ENCODE data around the gene UBE2E1. TPM values are rescaled to one million over a fixed set of nuclear protein-coding genes. Genes with fewer than 3 reads are reported as not detected.

The UBE2E1 gene
- total and polyA plus RNA-seq, 4 donors, result 6.6 to 31.8 (median 25.4) TPM

DNA sequence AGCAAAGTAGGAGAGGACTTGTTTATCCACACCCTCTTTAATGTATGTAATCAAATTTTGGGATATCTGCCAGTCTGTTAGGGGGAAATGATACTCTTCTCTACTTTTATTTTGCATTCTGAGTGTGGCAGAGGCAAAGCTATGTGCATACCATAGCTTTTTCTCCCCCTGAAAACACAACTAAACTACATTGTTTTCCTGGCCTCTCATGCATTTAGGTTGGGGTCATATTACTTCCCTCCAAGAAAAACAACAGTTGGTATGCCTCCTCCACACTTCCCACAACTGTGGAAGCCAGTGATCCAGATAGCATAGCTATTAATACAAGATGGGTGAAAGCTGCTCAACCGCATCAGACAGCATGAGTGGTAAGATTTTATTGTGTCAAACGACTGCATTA, 118.0 kb downstream of the UBE2E1 start (continued):
- no peak for TF ChIP-seq SP1 (IDR thresholded peaks at IDR 0.05)

DNA sequence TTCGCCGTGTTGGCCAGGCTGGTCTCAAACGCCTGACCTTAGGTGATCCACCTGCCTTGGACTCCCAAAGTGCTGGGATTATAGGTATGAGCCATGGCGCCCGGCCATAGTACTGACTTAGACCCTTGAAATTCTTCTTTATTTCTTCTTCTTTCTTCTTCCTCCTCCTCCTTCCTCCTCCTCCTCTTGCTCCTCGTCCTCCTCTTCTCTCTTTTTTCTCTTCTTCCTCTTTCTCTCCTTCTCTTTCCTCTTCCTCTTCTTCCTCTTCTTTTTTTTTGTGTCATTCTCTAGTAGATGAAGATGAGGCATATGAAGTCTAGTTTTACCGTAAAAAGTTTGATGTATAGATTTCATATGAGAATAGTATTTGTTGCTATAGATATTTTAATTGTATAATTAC, 120.5 kb downstream of the UBE2E1 start:
- no peaks in the 10 kb centered on the region for H3K27me3 ChIP-seq (ENCODE audit: control insufficient read depth in 4 of 4, insufficient read depth in 4 of 4, low read length in 3 of 4)
- H3K9me3 ChIP-seq (ENCODE audit: control insufficient read depth in 4 of 4, low read length in 3 of 4), result no peaks in the 10 kb centered on the region
- no peak overlapping the region for H3K9ac ChIP-seq (ENCODE audit: low read depth in 1 of 2, low read length in 2 of 2)
- H3K4me1 ChIP-seq (ENCODE audit: control insufficient read depth in 4 of 4, insufficient read depth in 4 of 4, low read length in 3 of 4), result peaks cover 4 to 7% (median 5%) of the 10 kb centered on the region in 4 donors
- peaks cover 0 to 4% (median 0%) of the 10 kb centered on the region in 4 donors for H3K36me3 ChIP-seq (ENCODE audit: control insufficient read depth in 4 of 4, insufficient read depth in 3 of 4, low read depth in 1 of 4, low read length in 3 of 4)
- H3K4me3 ChIP-seq (ENCODE audit: low read depth in 1 of 3, low read length in 3 of 3), result no peak overlapping the region
- no peak for TF ChIP-seq FOXA1 (IDR thresholded peaks at IDR 0.05)
- TF ChIP-seq EGR1 (IDR thresholded peaks at IDR 0.05; ENCODE audit: low read depth in 2 of 2), result no peak
- no peak for TF ChIP-seq GABPA (IDR thresholded peaks at IDR 0.05 in 1 of 2, conservative IDR thresholded peaks at IDR 0.05 in 1 of 2)
- TF ChIP-seq JUND (IDR thresholded peaks at IDR 0.05), result no peak
- TF ChIP-seq, protein P1, sequence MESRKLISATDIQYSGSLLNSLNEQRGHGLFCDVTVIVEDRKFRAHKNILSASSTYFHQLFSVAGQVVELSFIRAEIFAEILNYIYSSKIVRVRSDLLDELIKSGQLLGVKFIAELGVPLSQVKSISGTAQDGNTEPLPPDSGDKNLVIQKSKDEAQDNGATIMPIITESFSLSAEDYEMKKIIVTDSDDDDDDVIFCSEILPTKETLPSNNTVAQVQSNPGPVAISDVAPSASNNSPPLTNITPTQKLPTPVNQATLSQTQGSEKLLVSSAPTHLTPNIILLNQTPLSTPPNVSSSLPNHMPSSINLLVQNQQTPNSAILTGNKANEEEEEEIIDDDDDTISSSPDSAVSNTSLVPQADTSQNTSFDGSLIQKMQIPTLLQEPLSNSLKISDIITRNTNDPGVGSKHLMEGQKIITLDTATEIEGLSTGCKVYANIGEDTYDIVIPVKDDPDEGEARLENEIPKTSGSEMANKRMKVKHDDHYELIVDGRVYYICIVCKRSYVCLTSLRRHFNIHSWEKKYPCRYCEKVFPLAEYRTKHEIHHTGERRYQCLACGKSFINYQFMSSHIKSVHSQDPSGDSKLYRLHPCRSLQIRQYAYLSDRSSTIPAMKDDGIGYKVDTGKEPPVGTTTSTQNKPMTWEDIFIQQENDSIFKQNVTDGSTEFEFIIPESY (IDR thresholded peaks at IDR 0.05), result no peak
- no peak for TF ChIP-seq HNF4A (conservative IDR thresholded peaks at IDR 0.05)
- TF ChIP-seq, protein P2, sequence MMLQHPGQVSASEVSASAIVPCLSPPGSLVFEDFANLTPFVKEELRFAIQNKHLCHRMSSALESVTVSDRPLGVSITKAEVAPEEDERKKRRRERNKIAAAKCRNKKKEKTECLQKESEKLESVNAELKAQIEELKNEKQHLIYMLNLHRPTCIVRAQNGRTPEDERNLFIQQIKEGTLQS (IDR thresholded peaks at IDR 0.05), result no peak
- TF ChIP-seq RAD21 (IDR thresholded peaks at IDR 0.05), result no peak
- no peak for DNase-seq (ENCODE audit: low spot score)
- WGBS, result 95% methylated on average over 7 of the region's 7 CpGs
- H3K27ac ChIP-seq (ENCODE audit: low read depth in 1 of 2, low read length in 2 of 2), result no peak overlapping the region

DNA sequence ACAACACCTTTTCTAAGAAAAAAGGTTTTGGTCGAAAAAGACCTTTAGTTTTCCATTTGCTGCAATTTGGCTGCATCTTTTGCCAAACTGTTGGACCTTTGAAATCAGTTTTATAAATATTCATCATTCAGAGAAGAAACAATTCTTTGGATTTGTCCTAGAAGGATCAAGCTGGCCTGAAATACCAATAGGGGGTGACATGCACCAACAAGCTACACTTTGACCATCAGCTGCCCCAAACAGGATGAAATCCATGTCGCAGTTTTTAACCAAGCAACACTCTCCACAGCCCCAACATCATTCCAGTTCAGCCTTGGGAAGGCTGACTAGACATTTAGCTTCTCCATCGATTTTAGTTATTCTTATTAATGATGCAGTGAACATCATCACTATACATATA, 121.0 kb downstream of the UBE2E1 start:
- Histone ChIP-seq H3K4me1 (ENCODE audit: control insufficient read depth in 4 of 4, insufficient read depth in 4 of 4, low read length in 3 of 4) (peaks cover 4 to 7% (median 5%) of the 10 kb centered on the region in 4 donors), H3K27ac (ENCODE audit: low read depth in 1 of 2, low read length in 2 of 2) (peak overlapping the region in 1 of 2 donors; percentile 76), H3K36me3 (ENCODE audit: control insufficient read depth in 4 of 4, insufficient read depth in 3 of 4, low read depth in 1 of 4, low read length in 3 of 4) (peaks cover 0 to 4% (median 0%) of the 10 kb centered on the region in 4 donors), H3K9ac (ENCODE audit: low read depth in 1 of 2, low read length in 2 of 2) (no peak overlapping the region), H3K4me3 (ENCODE audit: low read depth in 1 of 3, low read length in 3 of 3) (no peak overlapping the region), H3K9me3 (ENCODE audit: control insufficient read depth in 4 of 4, low read length in 3 of 4) (no peaks in the 10 kb centered on the region), H3K27me3 (ENCODE audit: control insufficient read depth in 4 of 4, insufficient read depth in 4 of 4, low read length in 3 of 4) (no peaks in the 10 kb centered on the region)
- DNase-seq (ENCODE audit: low spot score), result no peak
- WGBS, result 74% methylated on average over 3 of the region's 3 CpGs
- TF ChIP-seq, protein P2 (IDR thresholded peaks at IDR 0.05), result no peak
- TF ChIP-seq EGR1 (IDR thresholded peaks at IDR 0.05; ENCODE audit: low read depth in 2 of 2), result no peak
- peak; percentile 52 to 56 for TF ChIP-seq RAD21 (IDR thresholded peaks at IDR 0.05)
- no peak for TF ChIP-seq HNF4A (conservative IDR thresholded peaks at IDR 0.05)
- no peak for TF ChIP-seq HNF4G (IDR thresholded peaks at IDR 0.05)
- no peak for TF ChIP-seq NR2F2 (IDR thresholded peaks at IDR 0.05)

DNA sequence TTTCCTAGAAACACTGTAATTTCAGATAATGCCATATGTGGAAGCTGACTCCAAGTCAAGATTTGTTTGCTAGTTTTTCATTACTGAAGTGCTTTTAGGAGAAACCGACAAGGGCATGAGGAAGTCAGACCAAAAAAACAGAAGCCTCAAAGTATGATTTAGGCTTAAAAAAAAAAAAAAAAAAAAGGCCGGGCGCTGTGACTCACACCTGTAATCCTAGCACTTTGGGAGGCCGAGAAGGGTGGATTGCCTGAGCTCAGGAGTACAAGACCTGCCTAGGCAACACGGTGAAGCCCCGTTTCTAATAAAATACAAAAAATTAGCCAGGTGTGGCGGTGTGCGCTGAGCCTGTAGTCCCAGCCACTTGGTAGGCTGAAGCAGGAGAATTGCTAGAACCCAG, 122.8 kb downstream of the UBE2E1 start:
- H3K36me3 ChIP-seq (ENCODE audit: control insufficient read depth in 4 of 4, insufficient read depth in 3 of 4, low read depth in 1 of 4, low read length in 3 of 4), result no peaks in the 10 kb centered on the region
- H3K9me3 ChIP-seq (ENCODE audit: control insufficient read depth in 4 of 4, low read length in 3 of 4), result no peaks in the 10 kb centered on the region
- no peak overlapping the region for H3K4me3 ChIP-seq (ENCODE audit: low read depth in 1 of 3, low read length in 3 of 3)
- H3K27me3 ChIP-seq (ENCODE audit: control insufficient read depth in 4 of 4, insufficient read depth in 4 of 4, low read length in 3 of 4), result no peaks in the 10 kb centered on the region
- no peak overlapping the region for H3K27ac ChIP-seq (ENCODE audit: low read depth in 1 of 2, low read length in 2 of 2)
- no peak for DNase-seq (ENCODE audit: low spot score)
- H3K4me1 ChIP-seq (ENCODE audit: control insufficient read depth in 4 of 4, insufficient read depth in 4 of 4, low read length in 3 of 4), result peaks cover 4 to 7% (median 5%) of the 10 kb centered on the region in 4 donors
- 85% methylated on average over 8 of the region's 8 CpGs for WGBS
- H3K9ac ChIP-seq (ENCODE audit: low read depth in 1 of 2, low read length in 2 of 2), result no peak overlapping the region
- TF ChIP-seq FOXA1 (IDR thresholded peaks at IDR 0.05), result no peak
- TF ChIP-seq HNF4G (IDR thresholded peaks at IDR 0.05), result no peak
- TF ChIP-seq, protein P1 (IDR thresholded peaks at IDR 0.05), result no peak
- TF ChIP-seq JUND (IDR thresholded peaks at IDR 0.05), result no peak
- no peak for TF ChIP-seq HNF4A (conservative IDR thresholded peaks at IDR 0.05)
- no peak for TF ChIP-seq TAF1 (conservative IDR thresholded peaks at IDR 0.05)
- no peak for TF ChIP-seq RAD21 (IDR thresholded peaks at IDR 0.05)
- no peak for TF ChIP-seq FOXA2 (IDR thresholded peaks at IDR 0.05)
- no peak for TF ChIP-seq GABPA (IDR thresholded peaks at IDR 0.05 in 1 of 2, conservative IDR thresholded peaks at IDR 0.05 in 1 of 2)
- no peak for TF ChIP-seq EGR1 (IDR thresholded peaks at IDR 0.05; ENCODE audit: low read depth in 2 of 2)
- TF ChIP-seq, protein P3, sequence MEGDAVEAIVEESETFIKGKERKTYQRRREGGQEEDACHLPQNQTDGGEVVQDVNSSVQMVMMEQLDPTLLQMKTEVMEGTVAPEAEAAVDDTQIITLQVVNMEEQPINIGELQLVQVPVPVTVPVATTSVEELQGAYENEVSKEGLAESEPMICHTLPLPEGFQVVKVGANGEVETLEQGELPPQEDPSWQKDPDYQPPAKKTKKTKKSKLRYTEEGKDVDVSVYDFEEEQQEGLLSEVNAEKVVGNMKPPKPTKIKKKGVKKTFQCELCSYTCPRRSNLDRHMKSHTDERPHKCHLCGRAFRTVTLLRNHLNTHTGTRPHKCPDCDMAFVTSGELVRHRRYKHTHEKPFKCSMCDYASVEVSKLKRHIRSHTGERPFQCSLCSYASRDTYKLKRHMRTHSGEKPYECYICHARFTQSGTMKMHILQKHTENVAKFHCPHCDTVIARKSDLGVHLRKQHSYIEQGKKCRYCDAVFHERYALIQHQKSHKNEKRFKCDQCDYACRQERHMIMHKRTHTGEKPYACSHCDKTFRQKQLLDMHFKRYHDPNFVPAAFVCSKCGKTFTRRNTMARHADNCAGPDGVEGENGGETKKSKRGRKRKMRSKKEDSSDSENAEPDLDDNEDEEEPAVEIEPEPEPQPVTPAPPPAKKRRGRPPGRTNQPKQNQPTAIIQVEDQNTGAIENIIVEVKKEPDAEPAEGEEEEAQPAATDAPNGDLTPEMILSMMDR (IDR thresholded peaks at IDR 0.05; ENCODE audit: low read depth, low read length, missing input control), result no peak
- TF ChIP-seq NR2F2 (IDR thresholded peaks at IDR 0.05), result no peak
- TF ChIP-seq, protein P4, sequence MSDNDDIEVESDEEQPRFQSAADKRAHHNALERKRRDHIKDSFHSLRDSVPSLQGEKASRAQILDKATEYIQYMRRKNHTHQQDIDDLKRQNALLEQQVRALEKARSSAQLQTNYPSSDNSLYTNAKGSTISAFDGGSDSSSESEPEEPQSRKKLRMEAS (IDR thresholded peaks at IDR 0.05), result no peak
- no peak for TF ChIP-seq SP1 (IDR thresholded peaks at IDR 0.05)

Measured in liver (tissue), 9 donors.